Loucy (cell line): ENCODE data around the gene BTBD9.

ENCODE experiments used
- H2AFZ ChIP-seq: fragments of 200-600 bp; sonication (generic); 2 replicates; pipeline ENCODE4 v1.6.0; 2016; ENCODE audit warnings: antibody characterized with exemption, mild to moderate bottlenecking, low read length, moderate library complexity
- H3F3A ChIP-seq: fragments of 200-600 bp; 2 replicates; pipeline ENCODE4 v1.6.0; 2016; ENCODE audit warnings: antibody characterized with exemption, low read depth, mild to moderate bottlenecking
- H3K27me3 ChIP-seq: fragments of 200-600 bp; sonication (generic); 2 replicates; pipeline ENCODE4 v1.6.1; 2014; ENCODE audit warnings: low read length, mild to moderate bottlenecking; ENCODE audit not compliant: insufficient read depth, poor library complexity, severe bottlenecking
- H3K36me3 ChIP-seq: fragments of 200-600 bp; sonication (generic); 2 replicates; pipeline ENCODE4 v1.6.1; 2016; ENCODE audit warnings: low read length; ENCODE audit not compliant: insufficient read depth
- H3K4me1 ChIP-seq: fragments of 200-600 bp; sonication (generic); 2 replicates; pipeline ENCODE4 v1.5.1; 2014; ENCODE audit warnings: low read length, mild to moderate bottlenecking; ENCODE audit not compliant: insufficient read depth, poor library complexity, severe bottlenecking
- H3K4me2 ChIP-seq: fragments of 200-600 bp; sonication (generic); 2 replicates; pipeline ENCODE4 v1.6.0; 2014; ENCODE audit warnings: antibody characterized with exemption, low read length, low read depth, mild to moderate bottlenecking; ENCODE audit not compliant: poor library complexity, severe bottlenecking
- H3K4me3 ChIP-seq: fragments of 200-600 bp; sonication (generic); 2 replicates; pipeline ENCODE4 v1.5.1; 2014; ENCODE audit warnings: low read length, mild to moderate bottlenecking, mixed read lengths; ENCODE audit not compliant: poor library complexity, severe bottlenecking
- H3K79me2 ChIP-seq: fragments of 200-600 bp; sonication (generic); 2 replicates; pipeline ENCODE4 v1.6.1; 2014; ENCODE audit warnings: low read length; ENCODE audit not compliant: insufficient read depth
- H3K9ac ChIP-seq: fragments of 200-600 bp; sonication (generic); 2 replicates; pipeline ENCODE4 v1.6.0; 2014; ENCODE audit warnings: mild to moderate bottlenecking, low read depth, low read length, moderate library complexity; ENCODE audit not compliant: poor library complexity, severe bottlenecking
- H3K9me2 ChIP-seq: fragments of 200-600 bp; sonication (generic); replicated peaks from 2 replicates; pipeline ENCODE4 v1.6.1; 2016; ENCODE audit warnings: low read depth, low read length, mixed read lengths
- H3K9me3 ChIP-seq: fragments of 200-600 bp; sonication (generic); 2 replicates; pipeline ENCODE4 v1.6.1; 2014; ENCODE audit warnings: mild to moderate bottlenecking, antibody characterized with exemption, low read length, low read depth; ENCODE audit not compliant: insufficient read depth
- H4K20me1 ChIP-seq: fragments of 200-600 bp; sonication (generic); 2 replicates; pipeline ENCODE4 v1.6.0; 2014; ENCODE audit warnings: antibody characterized with exemption, low read length, mild to moderate bottlenecking; ENCODE audit not compliant: insufficient read depth, poor library complexity, severe bottlenecking
- CTCF ChIP-seq: fragments of 200-600 bp; sonication (generic); conservative IDR thresholded peaks from 2 replicates; pipeline ENCODE4 v1.5.1; 2014; ENCODE audit warnings: mild to moderate bottlenecking, antibody characterized with exemption, low read length
- EZH2phosphoT487 ChIP-seq: fragments of 200-600 bp; IDR thresholded peaks from 2 replicates; pipeline ENCODE4 v1.6.1; 2018; ENCODE audit warnings: antibody characterized with exemption, mild to moderate bottlenecking, moderate library complexity, borderline replicate concordance

Gene BTBD9

GRCh38 chr6:38578075-38578474 lies 61.7 kb downstream of the BTBD9 start:
- Histone ChIP-seq H3K9me3 (no peaks in the 10 kb centered on the region), H3K4me3 (no peak overlapping the region), H3K9ac (no peak overlapping the region), H2AFZ (no peak overlapping the region), H3K9me2 (no peaks in the 10 kb centered on the region; the same call in 1 of the 2 replicates), H3K4me1 (peaks cover 15% of the 10 kb centered on the region), H3K27me3 (no peaks in the 10 kb centered on the region), H3F3A (0 out of 2 replicates have a peak, but pooled peaks cover 2% of the 10 kb centered on the region), H3K36me3 (no peaks in the 10 kb centered on the region), H3K4me2 (no peak overlapping the region), H4K20me1 (no peaks in the 10 kb centered on the region), H3K79me2 (no peaks in the 10 kb centered on the region)
- TF ChIP-seq EZH2phosphoT487 (no peak), CTCF (no peak)

GRCh38 chr6:38577492-38577891 lies 62.2 kb downstream of the BTBD9 start:
- Histone ChIP-seq H4K20me1 (no peaks in the 10 kb centered on the region), H3K9me3 (no peaks in the 10 kb centered on the region), H3K79me2 (no peaks in the 10 kb centered on the region), H3K4me1 (peaks cover 15% of the 10 kb centered on the region), H3K9ac (no peak overlapping the region), H3F3A (0 out of 2 replicates have a peak, but pooled peaks cover 2% of the 10 kb centered on the region), H3K27me3 (no peaks in the 10 kb centered on the region), H3K4me2 (no peak overlapping the region), H3K9me2 (no peaks in the 10 kb centered on the region; the same call in 1 of the 2 replicates), H3K4me3 (no peak overlapping the region), H3K36me3 (no peaks in the 10 kb centered on the region), H2AFZ (no peak overlapping the region)
- TF ChIP-seq CTCF (no peak), EZH2phosphoT487 (no peak)

- Histone ChIP-seq H3K27me3 (no peaks in the 10 kb centered on the region), H3K9ac (no peak overlapping the region), H3K36me3 (no peaks in the 10 kb centered on the region), H3K9me3 (no peaks in the 10 kb centered on the region), H3K4me3 (no peak overlapping the region), H3K4me1 (peaks cover 17% of the 10 kb centered on the region), H3K79me2 (no peaks in the 10 kb centered on the region), H2AFZ (no peak overlapping the region), H4K20me1 (no peaks in the 10 kb centered on the region), H3K4me2 (no peak overlapping the region), H3K9me2 (no peaks in the 10 kb centered on the region), H3F3A (0 out of 2 replicates have a peak, but pooled peaks cover 2% of the 10 kb centered on the region)
- TF ChIP-seq EZH2phosphoT487, result no peak
These were observed 65.8 kb downstream of the BTBD9 start for GRCh38 chr6:38573801-38574395.
